SH-SY5Y (cell line): Measurements from ENCODE around the gene LGALS13.

Experiments used
- GATA2 ChIP-seq: IDR thresholded peaks from 2 replicates; pipeline ENCODE4 v1.6.1; 2011; ENCODE audit warnings: mild to moderate bottlenecking, low read depth, low read length
- GATA3 ChIP-seq: IDR thresholded peaks from 2 replicates; pipeline ENCODE4 v1.6.1; 2011; ENCODE audit warnings: low read depth, mild to moderate bottlenecking, low read length, moderate library complexity

GRCh38 chr19:39613597-39613996, 11.3 kb downstream of the LGALS13 start:
- no peak for TF ChIP-seq GATA3
- no peak for TF ChIP-seq GATA2
